Mucosa of descending colon (tissue), 3 donors: ENCODE results near the gene LSP1. TPM values are rescaled to one million over a fixed set of nuclear protein-coding genes. Genes with fewer than 3 reads are reported as not detected.

Source experiments
- ATAC-seq: fragments of 200-7000 bp; cut with Tn5 transposase; one replicate; pipeline ENCODE4 v1.9.1; 2020; ENCODE audit warnings: mild to moderate bottlenecking, moderate library complexity
- DNase-seq, 3 donors: peaks; one replicate each; pipeline ENCODE4 v3.0.0-alpha.2; 2020
- H3K36me3 ChIP-seq: fragments of 200-600 bp; one replicate; pipeline ENCODE4 v1.8.0; 2021; ENCODE audit warnings: low read depth, mild to moderate bottlenecking
- H3K4me1 ChIP-seq: fragments of 200-600 bp; one replicate; pipeline ENCODE4 v1.8.0; 2021; ENCODE audit warnings: low read depth, mild to moderate bottlenecking
- H3K4me3 ChIP-seq: fragments of 200-600 bp; one replicate; pipeline ENCODE4 v1.8.0; 2021; ENCODE audit warnings: mild to moderate bottlenecking
- H3K9me3 ChIP-seq: fragments of 200-600 bp; one replicate; pipeline ENCODE4 v1.8.0; 2021; ENCODE audit warnings: mild to moderate bottlenecking
- intact Hi-C, 2 donors: fragments of 100-400 bp; cut with DNase I in 1 of 2; cut with micrococcal nuclease in 1 of 2; formaldehyde crosslinking; loops; one replicate each; pipeline versions ENCODE4 v1.11.0 to v1.11.1; 2022; cut with DNase I, micrococcal nuclease
- total RNA-seq, 3 donors: library from RNA; stranded (reverse); fragmentation: NEBNext Ultra II Directional in 2 of 3; extraction: Animal tissue kit (Norgen Biotek cat#: 25700) in 2 of 3; gene quantifications; one replicate each; pipeline versions ENCODE4 v1.2.1 to v1.2.4, GENCODE V29; 2021 to 2023
- TF ChIP-seq, protein P1 (sequence below): fragments of 200-600 bp; IDR thresholded peaks from one replicate; pipeline ENCODE4 v1.8.0; 2022; ENCODE audit warnings: antibody characterized with exemption, mild to moderate bottlenecking
- donor health status: DM: no; HTN: no; CAD: no; lungs with moderate emphysema.
- donor health status: DM: no; HTN: no; CAD: no.
- donor health status: DM: no; HTN: yes; CAD: no.

The LSP1 gene
- total RNA-seq, 3 donors from 2014 or later, result 18.5 to 32.2 (median 23.6) TPM

- H3K9me3 ChIP-seq, result no peaks in the 10 kb centered on the region
- TF ChIP-seq, protein P1, sequence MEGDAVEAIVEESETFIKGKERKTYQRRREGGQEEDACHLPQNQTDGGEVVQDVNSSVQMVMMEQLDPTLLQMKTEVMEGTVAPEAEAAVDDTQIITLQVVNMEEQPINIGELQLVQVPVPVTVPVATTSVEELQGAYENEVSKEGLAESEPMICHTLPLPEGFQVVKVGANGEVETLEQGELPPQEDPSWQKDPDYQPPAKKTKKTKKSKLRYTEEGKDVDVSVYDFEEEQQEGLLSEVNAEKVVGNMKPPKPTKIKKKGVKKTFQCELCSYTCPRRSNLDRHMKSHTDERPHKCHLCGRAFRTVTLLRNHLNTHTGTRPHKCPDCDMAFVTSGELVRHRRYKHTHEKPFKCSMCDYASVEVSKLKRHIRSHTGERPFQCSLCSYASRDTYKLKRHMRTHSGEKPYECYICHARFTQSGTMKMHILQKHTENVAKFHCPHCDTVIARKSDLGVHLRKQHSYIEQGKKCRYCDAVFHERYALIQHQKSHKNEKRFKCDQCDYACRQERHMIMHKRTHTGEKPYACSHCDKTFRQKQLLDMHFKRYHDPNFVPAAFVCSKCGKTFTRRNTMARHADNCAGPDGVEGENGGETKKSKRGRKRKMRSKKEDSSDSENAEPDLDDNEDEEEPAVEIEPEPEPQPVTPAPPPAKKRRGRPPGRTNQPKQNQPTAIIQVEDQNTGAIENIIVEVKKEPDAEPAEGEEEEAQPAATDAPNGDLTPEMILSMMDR, result no peak
- no peaks in the 10 kb centered on the region for H3K4me1 ChIP-seq
- DNase-seq (no peak), ATAC-seq (no peak)
- intact Hi-C loops, result no loop called here
- H3K36me3 ChIP-seq, result no peaks in the 10 kb centered on the region
- H3K4me3 ChIP-seq, result no peak overlapping the region
These were observed 5.7 kb downstream of the LSP1 start for GRCh38 chr11:1858576-1858975.

GRCh38 chr11:1859004-1859403 lies 6.1 kb downstream of the LSP1 start:
- H3K9me3 ChIP-seq, result no peaks in the 10 kb centered on the region
- TF ChIP-seq, protein P1, result no peak
- no peak overlapping the region for H3K4me3 ChIP-seq
- DNase-seq, result peak in 1 of 3 donors; percentile 26
- ATAC-seq, result no peak
- no peaks in the 10 kb centered on the region for H3K4me1 ChIP-seq
- no peaks in the 10 kb centered on the region for H3K36me3 ChIP-seq
- intact Hi-C loops, result no loop called here

GRCh38 chr11:1860108-1860507 lies 7.2 kb downstream of the LSP1 start:
- intact Hi-C loops, result no loop called here
- no peak overlapping the region for H3K4me3 ChIP-seq
- no peaks in the 10 kb centered on the region for H3K36me3 ChIP-seq
- ATAC-seq, result no peak
- H3K9me3 ChIP-seq, result no peaks in the 10 kb centered on the region
- TF ChIP-seq, protein P1, result no peak
- H3K4me1 ChIP-seq, result peaks cover 2% of the 10 kb centered on the region
- DNase-seq, result no peak

DNA sequence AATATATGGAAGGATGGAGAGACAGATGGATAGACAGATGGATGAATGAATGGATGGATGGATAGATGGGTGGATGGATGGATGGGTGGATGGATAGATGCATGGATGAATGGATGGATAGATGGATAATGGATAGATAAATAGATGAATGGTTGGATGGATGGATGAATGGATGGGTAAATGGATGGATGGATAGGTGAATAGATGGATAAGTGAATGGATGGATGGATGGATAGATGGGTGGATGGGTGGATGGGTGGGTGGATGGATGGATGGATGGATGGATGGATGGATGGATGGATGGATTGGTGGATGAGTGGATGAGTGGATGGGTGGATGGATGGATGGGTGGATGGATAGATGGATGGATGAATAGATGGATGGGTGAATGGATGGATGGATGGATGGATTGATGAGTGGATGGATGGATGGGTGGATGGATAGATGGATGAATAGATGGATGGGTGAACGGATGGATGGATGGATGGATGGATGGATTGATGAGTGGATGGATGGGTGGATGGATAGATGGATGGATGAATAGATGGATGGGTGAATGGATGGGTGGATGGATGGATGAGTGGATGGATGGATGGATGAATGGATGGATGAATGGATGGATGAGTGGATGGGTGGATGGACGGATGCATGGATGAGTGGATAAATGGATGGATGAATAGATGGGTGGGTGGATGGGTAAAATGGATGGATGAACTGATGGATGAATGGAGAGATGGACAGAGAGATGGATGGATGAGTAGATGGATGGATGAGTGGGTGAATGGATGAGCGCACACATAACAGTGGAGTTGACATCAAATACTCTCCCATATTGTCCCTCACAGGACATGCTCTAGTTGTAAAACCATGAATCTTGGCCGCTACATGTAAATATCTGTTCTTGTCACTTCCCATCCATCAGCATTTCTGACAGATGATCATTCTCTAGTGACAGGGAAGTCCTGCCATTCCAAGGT lies 8.8 kb downstream of the LSP1 start:
- Histone ChIP-seq H3K4me3 (no peak overlapping the region), H3K4me1 (peaks cover 3% of the 10 kb centered on the region), H3K36me3 (no peaks in the 10 kb centered on the region), H3K9me3 (no peaks in the 10 kb centered on the region)
- ATAC-seq (no peak), DNase-seq (no peak)
- intact Hi-C loops, result no loop called here
- TF ChIP-seq, protein P1, result no peak

- intact Hi-C loops, result no loop called here
- Histone ChIP-seq H3K9me3 (no peaks in the 10 kb centered on the region), H3K4me3 (no peak overlapping the region), H3K36me3 (no peaks in the 10 kb centered on the region), H3K4me1 (peaks cover 8% of the 10 kb centered on the region)
- TF ChIP-seq, protein P1, result no peak
- ATAC-seq (no peak), DNase-seq (peak in 2 of 3 donors; percentile 24 to 48)
These were observed 9.9 kb downstream of the LSP1 start for GRCh38 chr11:1862588-1863351.
